Psoas muscle (tissue), 8 donors: ENCODE results near the gene EVPL. TPM values are rescaled to one million over a fixed set of nuclear protein-coding genes. Genes with fewer than 3 reads are reported as not detected.
"Not testable (repeated sequence)": the region's sequence is repeated elsewhere in the genome, so short reads cannot be mapped to it uniquely, and the experiment has no call there.

Source experiments
- ATAC-seq, 4 donors: fragments of 200-7000 bp; cut with Tn5 transposase; one replicate each; pipeline ENCODE4 v1.9.1; 2020; ENCODE audit warnings: moderate library complexity in 3 of 4, mild to moderate bottlenecking in 2 of 4
- DNase-seq, 2 donors: peaks; one replicate each; pipeline ENCODE4 v3.0.0-alpha.2; 2020
- H3K27ac ChIP-seq: fragments of 200-600 bp; one replicate; pipeline ENCODE4 v1.8.0; 2022
- H3K27me3 ChIP-seq, 3 donors: fragments of 200-600 bp in 1 of 3; one replicate each; pipeline versions ENCODE4 v1.6.1 to v1.8.0; 2013 to 2022; ENCODE audit warnings: low read length in 2 of 3, mild to moderate bottlenecking in 2 of 3, moderate library complexity in 1 of 3; ENCODE audit not compliant: insufficient read depth in 3 of 3
- H3K36me3 ChIP-seq, 2 donors: fragments of 200-600 bp in 1 of 2; one replicate each; pipeline versions ENCODE4 v1.6.1 to v1.8.0; 2013 to 2022; ENCODE audit warnings: low read depth in 1 of 2, mild to moderate bottlenecking in 1 of 2, moderate library complexity in 1 of 2; ENCODE audit not compliant: insufficient read depth in 1 of 2
- H3K4me1 ChIP-seq: fragments of 200-600 bp; one replicate; pipeline ENCODE4 v1.8.0; 2022
- H3K4me3 ChIP-seq: fragments of 200-600 bp; one replicate; pipeline ENCODE4 v1.8.0; 2022; ENCODE audit warnings: mild to moderate bottlenecking
- H3K9me3 ChIP-seq: fragments of 200-600 bp; one replicate; pipeline ENCODE4 v1.8.0; 2022
- WGBS, 3 donors: extraction: QIAGEN DNeasy Blood & Tissue Kit; methylation state at CpG; one replicate each; pipeline versions ENCODE4 v1.1.6 to v1.1.7; 2013; 5-methylcytosine and 5-hydroxymethylcytosine counted together
- intact Hi-C, 2 donors: fragments of 100-400 bp; cut with DNase I; formaldehyde crosslinking; loops; one replicate each; pipeline versions ENCODE4 v1.11.0 to v1.14.2; 2022
- polyA plus RNA-seq, 3 donors: library from polyadenylated mRNA; stranded (reverse); fragments of 200-250 nt; gene quantifications; one replicate each; pipeline ENCODE4 v1.2.3, GENCODE V29; 2013
- total RNA-seq, 4 donors: library from RNA; stranded (reverse); fragmentation: NEBNext Ultra II Directional in 2 of 4; extraction: Animal tissue kit (Norgen Biotek cat#: 25700) in 2 of 4; gene quantifications; one replicate each; pipeline versions ENCODE4 v1.2.1 to v1.2.4, GENCODE V29; 2021 to 2023
- TF ChIP-seq, protein P1 (sequence below): fragments of 200-600 bp; IDR thresholded peaks from one replicate; pipeline ENCODE4 v1.8.0; 2022; ENCODE audit warnings: antibody characterized with exemption
- donor health status: healthy with polysubstance abuse.
- donor health status: DM: no; HTN: no; CAD: no; lungs with moderate emphysema.
- donor health status: Bipolar disorder and iron deficiency.
- donor health status: healthy.
- donor health status: DM: yes; HTN: yes; CAD: no.
- donor health status: DM: no; HTN: no; CAD: no.
- donor health status: DM: no; HTN: no; CAD: no.
- donor health status: DM: yes; HTN: yes; CAD: no.

The EVPL gene
- total and polyA plus RNA-seq, 7 donors, result 0.03 to 0.36 (median 0.11) TPM; not detected in 1

DNA sequence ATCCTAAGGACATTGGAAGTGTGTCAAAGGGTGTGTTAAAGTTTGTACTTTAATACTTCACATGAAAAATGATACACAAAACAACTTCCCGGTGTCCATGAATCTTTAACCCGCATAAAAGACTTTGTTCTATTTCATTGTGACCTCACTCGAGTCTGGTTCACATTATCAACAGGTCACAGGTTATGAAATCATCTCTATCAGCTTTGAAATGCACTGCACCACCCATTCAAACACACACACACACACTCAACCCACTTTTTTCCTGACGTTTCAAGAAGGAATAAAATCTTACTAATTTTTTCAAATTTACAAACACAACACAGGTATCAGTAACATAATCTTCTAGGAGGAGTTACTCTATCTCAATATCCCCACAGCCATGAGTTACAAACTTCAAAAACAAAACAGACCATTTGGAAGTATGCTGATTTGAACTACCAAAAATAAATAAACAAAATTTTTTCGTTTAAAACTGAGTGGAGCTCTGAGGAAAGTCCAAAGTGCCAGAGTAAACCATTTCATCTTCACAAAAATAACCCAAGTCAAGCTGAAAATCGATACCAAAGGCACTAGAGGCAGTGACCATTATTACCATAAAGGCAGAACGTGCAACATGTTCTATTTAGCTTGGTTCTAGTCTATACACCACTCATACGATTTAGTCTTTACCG is 50.8 kb downstream of the EVPL start:
- no peaks in the 10 kb centered on the region for H3K9me3 ChIP-seq
- H3K36me3 ChIP-seq, result peaks cover 0 to 32% of the 10 kb centered on the region in 2 donors
- TF ChIP-seq, protein P1, sequence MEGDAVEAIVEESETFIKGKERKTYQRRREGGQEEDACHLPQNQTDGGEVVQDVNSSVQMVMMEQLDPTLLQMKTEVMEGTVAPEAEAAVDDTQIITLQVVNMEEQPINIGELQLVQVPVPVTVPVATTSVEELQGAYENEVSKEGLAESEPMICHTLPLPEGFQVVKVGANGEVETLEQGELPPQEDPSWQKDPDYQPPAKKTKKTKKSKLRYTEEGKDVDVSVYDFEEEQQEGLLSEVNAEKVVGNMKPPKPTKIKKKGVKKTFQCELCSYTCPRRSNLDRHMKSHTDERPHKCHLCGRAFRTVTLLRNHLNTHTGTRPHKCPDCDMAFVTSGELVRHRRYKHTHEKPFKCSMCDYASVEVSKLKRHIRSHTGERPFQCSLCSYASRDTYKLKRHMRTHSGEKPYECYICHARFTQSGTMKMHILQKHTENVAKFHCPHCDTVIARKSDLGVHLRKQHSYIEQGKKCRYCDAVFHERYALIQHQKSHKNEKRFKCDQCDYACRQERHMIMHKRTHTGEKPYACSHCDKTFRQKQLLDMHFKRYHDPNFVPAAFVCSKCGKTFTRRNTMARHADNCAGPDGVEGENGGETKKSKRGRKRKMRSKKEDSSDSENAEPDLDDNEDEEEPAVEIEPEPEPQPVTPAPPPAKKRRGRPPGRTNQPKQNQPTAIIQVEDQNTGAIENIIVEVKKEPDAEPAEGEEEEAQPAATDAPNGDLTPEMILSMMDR, result no peak
- ATAC-seq (no peak), DNase-seq (no peak)
- peaks cover 45% of the 10 kb centered on the region for H3K4me1 ChIP-seq
- H3K27me3 ChIP-seq, result no peaks in the 10 kb centered on the region
- H3K4me3 ChIP-seq, result peak overlapping the region; percentile 85
- 31 to 47% (median 33%) methylated on average over 9 of the region's 9 CpGs for WGBS, 3 donors
- H3K27ac ChIP-seq, result peak overlapping the region; percentile 76
- intact Hi-C loops, result loop anchor here in 1 of 2 donors (5.0 kb wide), 1 partner anchor 34 kb away; the partner anchor contains the start of gene FBF1

DNA sequence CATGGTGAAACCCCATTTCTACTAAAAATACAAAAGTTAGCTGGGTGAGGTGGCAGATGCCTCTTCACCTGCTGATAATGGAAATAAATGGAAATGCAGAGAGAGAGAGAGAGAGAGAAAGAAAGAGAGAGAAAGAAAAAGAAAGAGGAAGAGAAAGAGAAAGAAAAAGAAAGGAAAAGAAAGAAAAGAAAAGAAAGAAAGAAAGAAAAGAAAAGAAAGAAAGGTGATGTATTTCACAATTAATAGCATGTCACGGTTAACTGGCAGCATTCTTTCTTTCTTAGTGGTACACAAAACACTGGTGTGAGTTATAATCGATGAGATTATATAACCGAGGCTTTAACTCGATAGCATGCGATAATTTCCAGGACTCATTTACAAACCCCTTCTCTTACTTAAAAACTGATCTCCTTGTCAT is 51.3 kb downstream of the EVPL start:
- Histone ChIP-seq H3K27me3 (no peaks in the 10 kb centered on the region), H3K36me3 (peaks cover 0 to 35% of the 10 kb centered on the region in 2 donors), H3K4me3 (peak overlapping the region; percentile 85), H3K9me3 (no peaks in the 10 kb centered on the region), H3K27ac (peak overlapping the region; percentile 76), H3K4me1 (peaks cover 45% of the 10 kb centered on the region)
- ATAC-seq (no peak), DNase-seq (no peak)
- 40 to 61% (median 43%) methylated on average over 5 of the region's 5 CpGs for WGBS, 3 donors
- TF ChIP-seq, protein P1, result no peak
- intact Hi-C loops, result loop anchor here in 1 of 2 donors (5.0 kb wide), 1 partner anchor 33 kb away; the partner anchor contains the start of gene FBF1

- Histone ChIP-seq H3K36me3 (peaks cover 0 to 35% of the 10 kb centered on the region in 2 donors), H3K27ac (peak overlapping the region; percentile 76), H3K4me1 (peaks cover 39% of the 10 kb centered on the region), H3K4me3 (peak overlapping the region; percentile 85)
- not testable (repeated sequence) for H3K9me3 ChIP-seq, ATAC-seq, H3K27me3 ChIP-seq, DNase-seq
- 89 to 95% (median 90%) methylated on average over 6 of the region's 6 CpGs for WGBS, 3 donors
- intact Hi-C loops, result loop anchor here in 1 of 2 donors (5.0 kb wide), 1 partner anchor 33 kb away; the partner anchor contains the start of gene FBF1
These were observed 51.9 kb downstream of the EVPL start for GRCh38 chr17:75975187-75975586.

GRCh38 chr17:75970626-75971025 is 56.5 kb downstream of the EVPL start:
- H3K36me3 ChIP-seq, result peaks cover 0 to 41% of the 10 kb centered on the region in 2 donors
- no peak for ATAC-seq
- DNase-seq, result no peak
- WGBS, 3 donors, result 87 to 91% (median 90%) methylated on average over 7 of the region's 7 CpGs
- H3K9me3 ChIP-seq, result no peaks in the 10 kb centered on the region
- TF ChIP-seq, protein P1, result no peak
- intact Hi-C loops, result no loop called here
- H3K4me3 ChIP-seq, result no peak overlapping the region
- H3K4me1 ChIP-seq, result peaks cover 22% of the 10 kb centered on the region
- no peaks in the 10 kb centered on the region for H3K27me3 ChIP-seq
- peak overlapping the region; percentile 34 for H3K27ac ChIP-seq

DNA sequence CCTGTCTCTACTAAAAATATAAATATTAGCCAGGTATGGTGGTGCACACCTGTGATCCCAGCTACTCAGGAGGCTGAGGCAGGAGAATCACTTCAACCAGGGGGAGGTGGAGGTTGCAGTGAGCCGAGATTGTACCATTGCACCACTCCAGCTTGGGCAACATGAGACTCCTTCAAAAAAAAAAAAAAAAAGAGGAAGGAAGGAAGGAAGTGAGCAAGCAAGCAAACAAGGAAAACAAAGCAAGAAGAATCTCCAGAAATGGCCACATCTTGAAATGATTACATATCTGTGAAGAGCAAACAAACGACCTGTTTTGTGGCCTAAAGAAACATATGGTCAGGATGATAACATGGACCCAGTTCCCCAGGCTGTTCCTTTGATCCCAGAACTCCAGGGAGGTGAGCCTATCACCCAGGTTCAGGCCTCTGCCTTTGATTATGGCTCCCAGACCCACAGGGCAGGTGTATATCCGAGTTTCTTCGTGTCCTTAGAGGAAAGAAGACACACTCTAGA is 57.0 kb downstream of the EVPL start:
- Histone ChIP-seq H3K4me1 (peaks cover 20% of the 10 kb centered on the region), H3K27me3 (no peaks in the 10 kb centered on the region), H3K27ac (peak overlapping the region; percentile 34), H3K36me3 (peaks cover 0 to 41% of the 10 kb centered on the region in 2 donors), H3K9me3 (no peaks in the 10 kb centered on the region), H3K4me3 (no peak overlapping the region)
- ATAC-seq (no peak), DNase-seq (no peak)
- TF ChIP-seq, protein P1, result no peak
- intact Hi-C loops, result no loop called here
- 59 to 64% (median 59%) methylated on average over 4 of the region's 4 CpGs for WGBS, 3 donors

GRCh38 chr17:75969044-75969443 is 58.1 kb downstream of the EVPL start:
- Histone ChIP-seq H3K36me3 (peaks cover 0 to 37% of the 10 kb centered on the region in 2 donors), H3K4me1 (peaks cover 15% of the 10 kb centered on the region)
- intact Hi-C loops, H3K27ac ChIP-seq, H3K27me3 ChIP-seq, H3K9me3 ChIP-seq, ATAC-seq, DNase-seq, H3K4me3 ChIP-seq: not testable (repeated sequence)
- WGBS, 3 donors, result 87 to 96% (median 94%) methylated on average over 10 of the region's 10 CpGs
